ENCODE data around the gene SNAP91. TPM values are rescaled to one million over a fixed set of nuclear protein-coding genes. Genes with fewer than 3 reads are reported as not detected.

Gene SNAP91
- total RNA-seq, 1 experiment from 2014 or later, result not detected

DNA sequence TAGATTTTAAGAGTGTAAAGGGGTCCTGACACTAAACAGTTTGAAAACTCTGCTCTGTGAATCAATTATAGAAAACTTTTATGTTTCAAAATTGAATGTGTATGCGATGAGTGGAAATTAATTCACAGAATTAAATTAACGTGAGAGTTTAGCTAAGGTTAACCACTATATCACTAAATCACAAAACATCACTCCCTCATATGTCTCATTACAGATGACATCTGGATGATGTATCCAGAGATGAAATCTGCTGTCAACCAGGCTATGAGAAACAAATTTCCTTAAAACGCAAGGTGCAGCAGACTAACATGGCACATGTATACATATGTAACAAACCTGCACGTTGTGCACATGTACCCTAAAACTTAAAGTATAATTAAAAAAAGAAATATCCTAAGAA is 169.2 kb downstream of the SNAP91 start:
- intact Hi-C loops (cut with micrococcal nuclease), result no loop called here
- TF ChIP-seq, protein P1, sequence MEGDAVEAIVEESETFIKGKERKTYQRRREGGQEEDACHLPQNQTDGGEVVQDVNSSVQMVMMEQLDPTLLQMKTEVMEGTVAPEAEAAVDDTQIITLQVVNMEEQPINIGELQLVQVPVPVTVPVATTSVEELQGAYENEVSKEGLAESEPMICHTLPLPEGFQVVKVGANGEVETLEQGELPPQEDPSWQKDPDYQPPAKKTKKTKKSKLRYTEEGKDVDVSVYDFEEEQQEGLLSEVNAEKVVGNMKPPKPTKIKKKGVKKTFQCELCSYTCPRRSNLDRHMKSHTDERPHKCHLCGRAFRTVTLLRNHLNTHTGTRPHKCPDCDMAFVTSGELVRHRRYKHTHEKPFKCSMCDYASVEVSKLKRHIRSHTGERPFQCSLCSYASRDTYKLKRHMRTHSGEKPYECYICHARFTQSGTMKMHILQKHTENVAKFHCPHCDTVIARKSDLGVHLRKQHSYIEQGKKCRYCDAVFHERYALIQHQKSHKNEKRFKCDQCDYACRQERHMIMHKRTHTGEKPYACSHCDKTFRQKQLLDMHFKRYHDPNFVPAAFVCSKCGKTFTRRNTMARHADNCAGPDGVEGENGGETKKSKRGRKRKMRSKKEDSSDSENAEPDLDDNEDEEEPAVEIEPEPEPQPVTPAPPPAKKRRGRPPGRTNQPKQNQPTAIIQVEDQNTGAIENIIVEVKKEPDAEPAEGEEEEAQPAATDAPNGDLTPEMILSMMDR (conservative IDR thresholded peaks at IDR 0.05; ENCODE audit: low read depth, low read length), result no peak
- TF ChIP-seq EZH2phosphoT487 (IDR thresholded peaks at IDR 0.05; ENCODE audit: borderline replicate concordance, low read length) (no peak), EZH2 (IDR thresholded peaks at IDR 0.05; ENCODE audit: low read length, unreplicated experiment) (no peak)
- CTCF ChIA-PET, result no interaction called here
- POLR2A ChIA-PET (ENCODE audit: unreplicated experiment), result no interaction called here
- Histone ChIP-seq H3K9ac (ENCODE audit: low read length) (no peak overlapping the region), H3K36me3 (ENCODE audit: low read depth, low read length) (no peaks in the 10 kb centered on the region), H4K20me1 (ENCODE audit: low read length) (no peaks in the 10 kb centered on the region), H3K79me2 (ENCODE audit: low read length) (no peaks in the 10 kb centered on the region), H3K4me2 (ENCODE audit: low read length) (no peak overlapping the region), H3F3A (ENCODE audit: low read length, unreplicated experiment) (no peaks in the 10 kb centered on the region), H3K27ac (ENCODE audit: low read length) (no peak overlapping the region), H3K4me3 (ENCODE audit: low read length) (no peak overlapping the region), H3K4me1 (ENCODE audit: insufficient read depth, low read length) (no peaks in the 10 kb centered on the region), H3K9me2 (replicated peaks; ENCODE audit: low read length) (no peaks in the 10 kb centered on the region), H3K9me3 (ENCODE audit: low read length) (no peaks in the 10 kb centered on the region), H2AFZ (ENCODE audit: low read length) (no peak overlapping the region), H3K27me3 (ENCODE audit: low read length) (0 out of 2 replicates have a peak, but pooled peaks cover 9% of the 10 kb centered on the region)
- DNase-seq, result no peak
- BruUV-seq (replicated peaks), result no TSS peak
- ATAC-seq, result no peak

DNA sequence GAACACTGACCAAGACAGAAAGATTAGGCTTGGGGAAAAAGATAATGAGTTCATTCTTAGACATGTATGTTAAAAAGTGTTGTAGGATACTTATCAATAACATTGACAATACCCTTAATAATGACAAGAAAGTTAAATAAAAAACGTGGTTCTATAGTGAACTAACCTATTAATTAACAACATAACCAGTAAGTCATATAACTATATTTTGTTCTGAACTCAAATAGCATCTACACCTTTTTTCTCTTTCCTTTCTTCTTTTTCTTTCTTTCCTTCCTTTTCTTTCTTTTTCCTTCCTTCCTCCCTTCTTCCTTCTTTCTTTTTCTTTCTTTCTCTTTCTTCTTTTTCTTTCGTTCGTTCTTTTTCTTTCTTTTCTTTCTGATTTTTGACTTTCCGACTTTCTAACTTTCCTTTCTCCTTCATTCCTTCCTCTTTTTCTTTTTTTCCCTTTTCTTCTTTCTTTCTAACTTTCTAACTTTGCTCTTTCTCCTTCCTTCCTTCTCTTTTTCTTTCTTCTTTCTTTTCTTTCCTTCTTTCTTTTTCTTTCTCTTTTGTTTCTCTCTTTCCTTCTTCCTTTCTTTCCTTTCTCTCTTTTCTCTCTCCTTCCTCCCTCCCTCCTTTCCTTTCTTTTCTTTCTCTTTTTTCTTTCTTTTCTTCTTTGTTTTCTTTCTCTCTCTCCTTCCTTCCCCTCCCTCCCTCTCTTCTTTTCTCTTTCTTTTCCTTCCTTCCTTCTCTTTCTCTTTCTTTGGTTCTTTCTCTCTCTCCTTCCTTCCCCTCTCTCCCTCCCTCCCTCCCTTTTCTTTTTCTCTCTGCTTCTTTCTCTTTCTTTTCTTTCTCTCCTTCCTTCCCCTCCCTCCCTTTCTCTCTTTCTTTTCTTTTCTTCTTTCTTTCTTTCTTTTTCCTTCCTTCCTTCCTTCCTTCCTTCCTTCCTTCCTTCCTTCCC is 172.0 kb downstream of the SNAP91 start:
- no peak overlapping the region for H2AFZ ChIP-seq (ENCODE audit: low read length)
- TF ChIP-seq, protein P1 (conservative IDR thresholded peaks at IDR 0.05; ENCODE audit: low read depth, low read length), result no peak
- TF ChIP-seq EZH2phosphoT487 (IDR thresholded peaks at IDR 0.05; ENCODE audit: borderline replicate concordance, low read length) (no peak), EZH2 (IDR thresholded peaks at IDR 0.05; ENCODE audit: low read length, unreplicated experiment) (no peak)
- BruUV-seq (replicated peaks), result no TSS peak
- no peaks in the 10 kb centered on the region for H4K20me1 ChIP-seq (ENCODE audit: low read length)
- H3K79me2 ChIP-seq (ENCODE audit: low read length), result no peaks in the 10 kb centered on the region
- intact Hi-C loops (cut with micrococcal nuclease), result no loop called here
- H3K4me1 ChIP-seq (ENCODE audit: insufficient read depth, low read length), result no peaks in the 10 kb centered on the region
- H3K36me3 ChIP-seq (ENCODE audit: low read depth, low read length), result no peaks in the 10 kb centered on the region
- H3K27ac ChIP-seq (ENCODE audit: low read length), result no peak overlapping the region
- no peak for DNase-seq
- no peaks in the 10 kb centered on the region for H3K9me3 ChIP-seq (ENCODE audit: low read length)
- H3K4me3 ChIP-seq (ENCODE audit: low read length), result no peak overlapping the region
- no peaks in the 10 kb centered on the region for H3K9me2 ChIP-seq (replicated peaks; ENCODE audit: low read length)
- CTCF ChIA-PET, result interaction anchor here (1.0 kb wide), 1 partner anchor 315 kb away, joined by 5 read pairs; no protein-coding TSS in a partner anchor
- H3F3A ChIP-seq (ENCODE audit: low read length, unreplicated experiment), result no peaks in the 10 kb centered on the region
- H3K4me2 ChIP-seq (ENCODE audit: low read length), result no peak overlapping the region
- H3K27me3 ChIP-seq (ENCODE audit: low read length), result 0 out of 2 replicates have a peak, but pooled peaks cover 11% of the 10 kb centered on the region
- POLR2A ChIA-PET (ENCODE audit: unreplicated experiment), result no interaction called here
- H3K9ac ChIP-seq (ENCODE audit: low read length), result no peak overlapping the region
- ATAC-seq, result no peak
